Measurements from ENCODE around the gene PAX3. TPM values are rescaled to one million over a fixed set of nuclear protein-coding genes. Genes with fewer than 3 reads are reported as not detected.

The PAX3 gene
- total RNA-seq (2013): not detected
- polyA plus RNA-seq (not detected), polyA minus RNA-seq (not detected in 2 replicates), total RNA-seq (0 to 2.9 (median 0.14) reads per million in 11 experiments)

- Histone ChIP-seq H3K36me3 (replicated peaks in 1 of 2; ENCODE audit: control insufficient read depth in 1 of 2, insufficient read depth in 2 of 2, low read length in 2 of 2) (no peaks in the 10 kb centered on the region), H3K9ac (ENCODE audit: insufficient read depth, low read length, poor library complexity, severe bottlenecking) (no peak within 1 kb of the TSS), H4K20me1 (ENCODE audit: insufficient read depth, low read length) (no peaks in the 10 kb centered on the region), H3K79me2 (ENCODE audit: insufficient read depth, low read length) (no peaks in the 10 kb centered on the region), H3K27ac (ENCODE audit: low read depth in 1 of 2, low read length in 2 of 2) (no peak within 1 kb of the TSS), H3K4me3 (replicated peaks in 1 of 3; ENCODE audit: low read depth in 2 of 3, low read length in 3 of 3) (peak within 1 kb of the TSS in 1 of 3 experiments; percentile 62), H3K27me3 (ENCODE audit: control insufficient read depth in 2 of 2, insufficient read depth in 2 of 2, low read length in 2 of 2) (peaks cover 96 to 100% of the 10 kb centered on the region in 2 donors), H2AFZ (ENCODE audit: insufficient read depth, low read depth, low read length, poor library complexity, severe bottlenecking) (peak within 1 kb of the TSS; percentile 57), H3K9me3 (replicated peaks in 1 of 2; ENCODE audit: control insufficient read depth in 1 of 2, insufficient read depth in 1 of 2, low read length in 2 of 2) (peaks cover 48 to 92% of the 10 kb centered on the region in 2 donors), H3K4me2 (replicated peaks; ENCODE audit: extremely low read depth, low read length, poor library complexity, severe bottlenecking) (peak within 1 kb of the TSS; percentile 58), H3K4me1 (ENCODE audit: control insufficient read depth in 1 of 2, insufficient read depth in 2 of 2, low read length in 2 of 2) (peaks cover 83 to 93% of the 10 kb centered on the region in 2 donors)
- no peak for DNase-seq
- Mint-ChIP-seq H3K9me3 (peaks cover 25 to 95% (median 82%) of the 10 kb centered on the region in 7 donors), H3K27me3 (ENCODE audit: low read depth in 3 of 3) (peaks cover 100% of the 10 kb centered on the region in 3 donors), H3K27ac (peak within 1 kb of the TSS in 1 of 7 donors; percentile 70), H3K4me3 (peak within 1 kb of the TSS; percentile 75 to 96), H3K36me3 (peaks cover 37 to 43% of the 10 kb centered on the region in 2 donors), H3K4me1 (peaks cover 93% of the 10 kb centered on the region)
- TF ChIP-seq CTCF (IDR thresholded peaks at IDR 0.05): no peak
- intact Hi-C loops (cut with micrococcal nuclease): no loop called here
- WGBS (ENCODE audit: insufficient coverage): 6% methylated on average over 61 of the region's 63 CpGs
These were observed at the start of gene PAX3 for GRCh38 chr2:222298311-222299150. PAX3 (minus strand) TSS chr2:222298998; CDS start chr2:222298615, 383 bp downstream.

- Histone ChIP-seq H3K9me3 (replicated peaks in 1 of 2; ENCODE audit: control insufficient read depth in 1 of 2, insufficient read depth in 1 of 2, low read length in 2 of 2) (no peaks in the 10 kb centered on the region), H3K27me3 (ENCODE audit: control insufficient read depth in 2 of 2, insufficient read depth in 2 of 2, low read length in 2 of 2) (no peaks in the 10 kb centered on the region), H3K4me1 (ENCODE audit: control insufficient read depth in 1 of 2, insufficient read depth in 2 of 2, low read length in 2 of 2) (no peaks in the 10 kb centered on the region), H3K4me2 (replicated peaks; ENCODE audit: extremely low read depth, low read length, poor library complexity, severe bottlenecking) (no peak overlapping the region), H3K4me3 (replicated peaks in 1 of 3; ENCODE audit: low read depth in 2 of 3, low read length in 3 of 3) (no peak overlapping the region), H3K9ac (ENCODE audit: insufficient read depth, low read length, poor library complexity, severe bottlenecking) (no peak overlapping the region), H3K36me3 (replicated peaks in 1 of 2; ENCODE audit: control insufficient read depth in 1 of 2, insufficient read depth in 2 of 2, low read length in 2 of 2) (no peaks in the 10 kb centered on the region), H3K27ac (ENCODE audit: low read depth in 1 of 2, low read length in 2 of 2) (no peak overlapping the region), H3K79me2 (ENCODE audit: insufficient read depth, low read length) (no peaks in the 10 kb centered on the region), H4K20me1 (ENCODE audit: insufficient read depth, low read length) (no peaks in the 10 kb centered on the region), H2AFZ (ENCODE audit: insufficient read depth, low read depth, low read length, poor library complexity, severe bottlenecking) (no peak overlapping the region)
- H3K27me3 Mint-ChIP-seq (ENCODE audit: low read depth in 3 of 3): no peaks in the 10 kb centered on the region
- no peak overlapping the region for H3K27ac Mint-ChIP-seq
- intact Hi-C loops (cut with micrococcal nuclease): no loop called here
- peaks cover 0 to 5% (median 0%) of the 10 kb centered on the region in 7 donors for H3K9me3 Mint-ChIP-seq
- no peak for TF ChIP-seq CTCF (IDR thresholded peaks at IDR 0.05)
- H3K36me3 Mint-ChIP-seq: no peaks in the 10 kb centered on the region
- DNase-seq: no peak
- H3K4me3 Mint-ChIP-seq: no peak overlapping the region
- WGBS (ENCODE audit: insufficient coverage): no CpG with 5 or more reads among the region's 1 CpG
- no peaks in the 10 kb centered on the region for H3K4me1 Mint-ChIP-seq
These were observed 42.5 kb upstream of the PAX3 start for GRCh38 chr2:222341331-222341730.

All from CD14-positive monocyte (primary cell).